GM12892 (cell line): ENCODE results near the gene SPATA32.

ENCODE experiments used
- POLR2A ChIP-seq: IDR thresholded peaks from 2 replicates; pipeline ENCODE4 v1.6.1; 2011; ENCODE audit warnings: low read depth, low read length, control low read depth
- POLR2AphosphoS5 ChIP-seq: IDR thresholded peaks from 2 replicates; pipeline ENCODE4 v1.6.1; 2011; ENCODE audit warnings: low read depth, low read length, control low read depth

DNA sequence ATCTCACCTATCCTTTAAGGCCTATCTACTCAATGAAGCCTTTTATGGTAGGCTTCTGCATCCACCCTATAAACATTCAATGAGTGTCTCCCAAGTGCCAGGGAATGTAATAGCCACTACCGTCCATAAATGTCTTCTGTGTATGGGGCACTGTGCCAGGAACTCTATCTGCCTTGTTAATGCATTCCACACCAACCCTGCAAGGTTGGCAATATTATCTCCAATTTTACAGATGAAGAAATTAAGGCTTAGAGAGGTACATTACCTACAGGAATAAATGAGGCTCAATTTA, 34.9 kb upstream of the SPATA32 start:
- no peak for TF ChIP-seq POLR2A
- no peak for TF ChIP-seq POLR2AphosphoS5
